Measurements from ENCODE around the gene NT5M.

The NT5M gene

GRCh38 chr17:17367931-17368330 lies 64.8 kb downstream of the NT5M start:
- no peak overlapping the region for H2BK120ac ChIP-seq (ENCODE audit: insufficient read depth, low read length, poor library complexity)
- H3K9ac ChIP-seq (ENCODE audit: low read length) = no peak overlapping the region
- H3K4me1 ChIP-seq (ENCODE audit: control insufficient read depth in 1 of 2, insufficient read depth in 2 of 2, low read length in 2 of 2) = no peaks in the 10 kb centered on the region
- H3K14ac ChIP-seq (ENCODE audit: low read length) = no peak overlapping the region
- H3K27ac ChIP-seq (ENCODE audit: low read depth, low read length) = no peak overlapping the region
- no peaks in the 10 kb centered on the region for H3K79me2 ChIP-seq (ENCODE audit: control insufficient read depth, insufficient read depth, low read length, poor library complexity)
- H3K23ac ChIP-seq (ENCODE audit: low read length) = no peak overlapping the region
- WGBS (ENCODE audit: extremely low coverage, insufficient coverage, insufficient read length) = no CpG with 5 or more reads among the region's 5 CpGs
- H3K36me3 ChIP-seq (ENCODE audit: control insufficient read depth in 1 of 2, insufficient read depth in 2 of 2, low read length in 2 of 2) = no peaks in the 10 kb centered on the region
- no peak overlapping the region for H3K4me3 ChIP-seq (ENCODE audit: low read depth, low read length)
- H3K18ac ChIP-seq (ENCODE audit: low read length) = no peak overlapping the region
- no peak overlapping the region for H3K4me2 ChIP-seq (ENCODE audit: low read length)
- H3K27me3 ChIP-seq (ENCODE audit: insufficient read depth, low read length) = no peaks in the 10 kb centered on the region
- H4K8ac ChIP-seq (ENCODE audit: low read depth, low read length) = no peak overlapping the region
- no peak for DNase-seq
- no peak overlapping the region for H2AK5ac ChIP-seq (ENCODE audit: low read length)
- no peak overlapping the region for H3K4ac ChIP-seq (ENCODE audit: low read depth, low read length)
- no peak overlapping the region for H2BK5ac ChIP-seq (ENCODE audit: low read depth, low read length, poor library complexity)
- H2AFZ ChIP-seq (ENCODE audit: insufficient read depth, low read length, poor library complexity) = no peak overlapping the region
- H3K79me1 ChIP-seq (ENCODE audit: low read length) = no peaks in the 10 kb centered on the region
- H3K9me3 ChIP-seq (ENCODE audit: insufficient read depth, low read depth, low read length) = peaks cover 3% of the 10 kb centered on the region
- no peak overlapping the region for H4K12ac ChIP-seq (ENCODE audit: low read depth, low read length)
- no peak overlapping the region for H2BK12ac ChIP-seq (ENCODE audit: low read length)
- no peak overlapping the region for H4K91ac ChIP-seq (ENCODE audit: low read depth, low read length)

DNA sequence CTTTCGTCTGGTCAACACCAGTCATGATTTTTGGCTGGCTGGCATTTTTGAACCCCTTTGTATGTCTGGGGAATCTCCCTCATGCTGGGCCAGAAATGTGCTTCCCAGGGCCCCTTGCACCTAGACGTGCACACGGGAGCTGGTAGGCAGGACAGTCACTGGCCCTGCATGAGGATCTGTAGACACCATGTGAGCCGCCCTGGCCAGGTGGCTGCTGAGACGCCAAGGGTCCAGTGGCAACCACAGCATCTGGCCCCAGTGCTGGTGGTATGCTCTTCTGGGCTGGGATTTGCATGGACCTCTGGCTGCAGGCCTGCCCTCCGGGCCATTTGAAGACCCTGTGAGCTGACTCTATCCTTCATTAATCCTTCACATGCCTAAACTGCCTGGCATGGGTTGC lies 67.5 kb downstream of the NT5M start:
- no peak for DNase-seq
- no peak overlapping the region for H3K27ac ChIP-seq (ENCODE audit: low read depth, low read length)
- H3K79me2 ChIP-seq (ENCODE audit: control insufficient read depth, insufficient read depth, low read length, poor library complexity) = no peaks in the 10 kb centered on the region
- H3K9ac ChIP-seq (ENCODE audit: low read length) = no peak overlapping the region
- no peak overlapping the region for H3K4me2 ChIP-seq (ENCODE audit: low read length)
- no peak overlapping the region for H3K4me3 ChIP-seq (ENCODE audit: low read depth, low read length)
- no peaks in the 10 kb centered on the region for H3K36me3 ChIP-seq (ENCODE audit: control insufficient read depth in 1 of 2, insufficient read depth in 2 of 2, low read length in 2 of 2)
- H3K79me1 ChIP-seq (ENCODE audit: low read length) = no peaks in the 10 kb centered on the region
- no peak overlapping the region for H2BK120ac ChIP-seq (ENCODE audit: insufficient read depth, low read length, poor library complexity)
- no peak overlapping the region for H2BK5ac ChIP-seq (ENCODE audit: low read depth, low read length, poor library complexity)
- H3K4ac ChIP-seq (ENCODE audit: low read depth, low read length) = no peak overlapping the region
- H4K8ac ChIP-seq (ENCODE audit: low read depth, low read length) = no peak overlapping the region
- no peak overlapping the region for H3K23ac ChIP-seq (ENCODE audit: low read length)
- no peak overlapping the region for H4K12ac ChIP-seq (ENCODE audit: low read depth, low read length)
- no peak overlapping the region for H3K14ac ChIP-seq (ENCODE audit: low read length)
- no peak overlapping the region for H2BK12ac ChIP-seq (ENCODE audit: low read length)
- H3K9me3 ChIP-seq (ENCODE audit: insufficient read depth, low read depth, low read length) = no peaks in the 10 kb centered on the region
- no peaks in the 10 kb centered on the region for H3K27me3 ChIP-seq (ENCODE audit: insufficient read depth, low read length)
- H3K18ac ChIP-seq (ENCODE audit: low read length) = no peak overlapping the region
- no peak overlapping the region for H2AFZ ChIP-seq (ENCODE audit: insufficient read depth, low read length, poor library complexity)
- no peak overlapping the region for H2AK5ac ChIP-seq (ENCODE audit: low read length)
- WGBS (ENCODE audit: extremely low coverage, insufficient coverage, insufficient read length) = no CpG with 5 or more reads among the region's 6 CpGs
- H3K4me1 ChIP-seq (ENCODE audit: control insufficient read depth in 1 of 2, insufficient read depth in 2 of 2, low read length in 2 of 2) = no peaks in the 10 kb centered on the region
- H4K91ac ChIP-seq (ENCODE audit: low read depth, low read length) = no peak overlapping the region

DNA sequence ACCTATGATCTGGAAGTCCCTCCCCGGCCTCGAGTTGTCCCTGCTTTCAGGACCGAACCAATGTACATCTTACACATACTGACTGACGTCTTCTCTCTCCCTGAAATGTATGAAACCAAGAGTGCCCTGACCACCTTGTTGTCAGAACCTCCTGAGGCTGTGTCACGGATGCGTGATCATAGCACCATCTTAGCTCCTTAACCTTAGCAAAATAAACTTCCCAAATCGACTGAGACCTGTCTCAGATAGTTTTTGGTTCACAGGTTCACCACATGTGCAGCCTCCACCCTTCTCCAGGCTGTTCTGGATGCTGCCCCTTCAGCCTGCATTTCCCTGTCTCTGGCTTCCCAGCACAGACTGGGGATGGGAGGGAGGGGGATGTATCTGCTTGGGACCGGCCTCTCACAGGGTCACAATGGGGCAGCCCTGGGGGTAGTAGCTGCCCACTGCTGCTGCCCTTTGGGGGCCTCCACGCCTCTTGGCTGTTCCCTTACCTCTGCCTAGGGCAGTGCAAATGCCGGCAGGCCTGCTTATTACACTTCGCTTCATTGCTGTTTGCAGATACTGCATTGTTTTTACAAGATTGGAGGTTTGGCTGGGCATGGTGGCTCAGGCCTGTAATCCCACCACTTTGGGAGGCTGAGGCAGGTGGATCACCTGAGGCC lies 69.8 kb downstream of the NT5M start:
- Histone ChIP-seq H2BK120ac (ENCODE audit: insufficient read depth, low read length, poor library complexity) (no peak overlapping the region), H2AK5ac (ENCODE audit: low read length) (no peak overlapping the region), H3K4me3 (ENCODE audit: low read depth, low read length) (no peak overlapping the region), H3K79me2 (ENCODE audit: control insufficient read depth, insufficient read depth, low read length, poor library complexity) (no peaks in the 10 kb centered on the region), H4K12ac (ENCODE audit: low read depth, low read length) (no peak overlapping the region), H3K18ac (ENCODE audit: low read length) (no peak overlapping the region), H4K91ac (ENCODE audit: low read depth, low read length) (no peak overlapping the region), H2AFZ (ENCODE audit: insufficient read depth, low read length, poor library complexity) (no peak overlapping the region), H3K4me1 (ENCODE audit: control insufficient read depth in 1 of 2, insufficient read depth in 2 of 2, low read length in 2 of 2) (peaks cover 4% of the 10 kb centered on the region in 2 experiments), H2BK12ac (ENCODE audit: low read length) (no peak overlapping the region), H3K14ac (ENCODE audit: low read length) (no peak overlapping the region), H4K8ac (ENCODE audit: low read depth, low read length) (no peak overlapping the region), H3K4me2 (ENCODE audit: low read length) (no peak overlapping the region), H3K23ac (ENCODE audit: low read length) (no peak overlapping the region), H3K9ac (ENCODE audit: low read length) (no peak overlapping the region), H3K36me3 (ENCODE audit: control insufficient read depth in 1 of 2, insufficient read depth in 2 of 2, low read length in 2 of 2) (no peaks in the 10 kb centered on the region), H2BK5ac (ENCODE audit: low read depth, low read length, poor library complexity) (no peak overlapping the region), H3K27ac (ENCODE audit: low read depth, low read length) (no peak overlapping the region), H3K4ac (ENCODE audit: low read depth, low read length) (no peak overlapping the region), H3K27me3 (ENCODE audit: insufficient read depth, low read length) (no peaks in the 10 kb centered on the region), H3K79me1 (ENCODE audit: low read length) (no peaks in the 10 kb centered on the region), H3K9me3 (ENCODE audit: insufficient read depth, low read depth, low read length) (no peaks in the 10 kb centered on the region)
- no peak for DNase-seq
- WGBS (ENCODE audit: extremely low coverage, insufficient coverage, insufficient read length) = no CpG with 5 or more reads among the region's 11 CpGs

- no peaks in the 10 kb centered on the region for H3K36me3 ChIP-seq (ENCODE audit: control insufficient read depth in 1 of 2, insufficient read depth in 2 of 2, low read length in 2 of 2)
- H3K4ac ChIP-seq (ENCODE audit: low read depth, low read length) = no peak overlapping the region
- no peak overlapping the region for H3K9ac ChIP-seq (ENCODE audit: low read length)
- H4K91ac ChIP-seq (ENCODE audit: low read depth, low read length) = no peak overlapping the region
- H3K27ac ChIP-seq (ENCODE audit: low read depth, low read length) = no peak overlapping the region
- no peak overlapping the region for H3K4me2 ChIP-seq (ENCODE audit: low read length)
- H3K4me1 ChIP-seq (ENCODE audit: control insufficient read depth in 1 of 2, insufficient read depth in 2 of 2, low read length in 2 of 2) = peaks cover 7% of the 10 kb centered on the region in 2 experiments
- no peak overlapping the region for H3K4me3 ChIP-seq (ENCODE audit: low read depth, low read length)
- H2BK12ac ChIP-seq (ENCODE audit: low read length) = no peak overlapping the region
- H3K14ac ChIP-seq (ENCODE audit: low read length) = no peak overlapping the region
- no peak overlapping the region for H4K12ac ChIP-seq (ENCODE audit: low read depth, low read length)
- H3K79me1 ChIP-seq (ENCODE audit: low read length) = no peaks in the 10 kb centered on the region
- no peak overlapping the region for H2BK5ac ChIP-seq (ENCODE audit: low read depth, low read length, poor library complexity)
- H3K27me3 ChIP-seq (ENCODE audit: insufficient read depth, low read length) = no peaks in the 10 kb centered on the region
- H3K79me2 ChIP-seq (ENCODE audit: control insufficient read depth, insufficient read depth, low read length, poor library complexity) = no peaks in the 10 kb centered on the region
- no peak overlapping the region for H3K18ac ChIP-seq (ENCODE audit: low read length)
- H3K23ac ChIP-seq (ENCODE audit: low read length) = no peak overlapping the region
- peaks cover 2% of the 10 kb centered on the region for H3K9me3 ChIP-seq (ENCODE audit: insufficient read depth, low read depth, low read length)
- no peak overlapping the region for H2AFZ ChIP-seq (ENCODE audit: insufficient read depth, low read length, poor library complexity)
- no CpG with 5 or more reads among the region's 6 CpGs for WGBS (ENCODE audit: extremely low coverage, insufficient coverage, insufficient read length)
- H2AK5ac ChIP-seq (ENCODE audit: low read length) = no peak overlapping the region
- no peak overlapping the region for H2BK120ac ChIP-seq (ENCODE audit: insufficient read depth, low read length, poor library complexity)
- no peak overlapping the region for H4K8ac ChIP-seq (ENCODE audit: low read depth, low read length)
- DNase-seq = no peak
Measured at GRCh38 chr17:17375841-17376240, 72.7 kb downstream of the NT5M start.
